GM19328 (cell line): ENCODE results near the gene MYO18B.

Experiments
- ATAC-seq: cut with Tn5 transposase; IDR thresholded peaks from one replicate; pipeline ENCODE4 v1.9.1; 2021; ENCODE audit warnings: mild to moderate bottlenecking, moderate library complexity; ENCODE audit not compliant: unreplicated experiment

Gene MYO18B

GRCh38 chr22:25770333-25770732 lies 28.3 kb downstream of the MYO18B start:
- ATAC-seq, result no peak

DNA sequence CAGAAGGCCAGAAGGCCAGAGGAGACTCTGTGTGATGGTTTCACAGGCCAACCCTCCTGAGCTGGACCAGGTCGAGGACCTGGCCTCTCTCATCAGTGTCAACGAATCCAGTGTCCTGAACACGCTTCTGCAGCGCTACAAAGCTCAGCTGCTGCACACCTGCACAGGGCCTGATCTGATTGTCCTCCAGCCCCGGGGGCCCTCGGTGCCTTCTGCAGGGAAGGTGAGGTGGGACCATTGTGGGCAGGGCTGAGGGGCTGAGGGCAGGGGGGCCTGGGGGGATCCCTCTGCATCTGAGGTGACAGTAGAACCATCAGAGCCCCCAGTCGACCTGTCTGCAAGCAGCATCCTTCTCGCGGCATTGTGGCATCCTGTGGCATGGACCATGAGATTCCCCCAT lies 30.3 kb downstream of the MYO18B start:
- no peak for ATAC-seq

DNA sequence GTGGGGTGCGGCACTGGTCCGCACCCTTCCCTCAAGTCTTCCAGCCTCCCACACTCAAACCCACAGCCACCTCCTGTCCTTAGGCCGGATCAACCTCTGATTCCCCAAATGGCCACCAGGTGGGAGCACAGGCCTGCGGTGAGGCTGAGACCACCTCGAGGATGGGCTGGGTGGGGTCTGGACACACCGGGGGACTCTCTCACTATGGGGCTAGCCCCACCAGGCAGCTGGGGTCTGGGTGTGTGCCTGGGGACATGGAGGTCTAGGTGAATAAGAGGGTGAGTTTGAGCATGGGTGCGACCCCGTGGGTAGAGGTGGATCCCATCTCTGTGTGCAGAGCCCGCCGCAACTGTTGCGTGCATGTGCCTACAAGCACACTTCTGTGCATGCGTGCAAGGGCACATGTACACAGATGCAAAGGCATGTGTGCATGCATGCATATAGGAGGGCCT lies 32.6 kb downstream of the MYO18B start:
- no peak for ATAC-seq

DNA sequence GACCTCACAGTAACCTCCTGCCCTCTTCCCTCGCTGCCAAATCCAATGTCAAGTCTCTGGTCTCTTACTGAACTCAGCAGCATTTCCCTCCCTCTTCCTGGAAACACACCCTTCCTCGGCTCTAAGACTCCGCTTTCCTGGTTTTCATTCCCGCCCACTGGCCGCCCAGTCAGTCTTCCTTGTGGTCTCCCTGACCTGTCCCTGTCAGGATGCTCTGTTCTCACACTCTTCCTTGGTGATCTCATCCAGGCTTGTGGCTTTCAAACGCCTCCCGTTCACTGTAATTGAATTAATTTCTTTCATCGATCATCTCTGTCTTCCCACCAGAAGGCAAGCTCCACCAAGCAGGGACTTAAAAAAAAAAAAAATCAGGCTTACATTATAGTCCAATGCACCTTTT lies 33.5 kb downstream of the MYO18B start:
- no peak for ATAC-seq

DNA sequence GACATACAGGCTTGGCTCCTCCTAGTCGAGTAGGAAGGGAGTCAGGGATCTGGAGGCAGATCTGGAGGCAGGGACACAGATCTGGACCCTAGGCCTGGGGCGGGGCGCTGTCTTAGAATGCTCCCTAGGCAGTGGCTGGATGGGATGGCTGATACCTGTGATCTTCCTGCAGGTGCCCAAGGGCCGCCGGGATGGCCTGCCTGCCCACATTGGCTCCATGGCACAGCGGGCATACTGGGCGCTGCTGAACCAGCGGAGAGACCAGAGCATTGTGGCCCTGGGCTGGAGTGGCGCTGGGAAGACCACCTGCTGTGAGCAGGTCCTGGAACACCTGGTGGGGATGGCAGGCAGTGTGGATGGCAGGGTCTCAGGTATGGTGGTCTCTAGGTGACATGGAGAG lies 35.4 kb downstream of the MYO18B start:
- no peak for ATAC-seq

DNA sequence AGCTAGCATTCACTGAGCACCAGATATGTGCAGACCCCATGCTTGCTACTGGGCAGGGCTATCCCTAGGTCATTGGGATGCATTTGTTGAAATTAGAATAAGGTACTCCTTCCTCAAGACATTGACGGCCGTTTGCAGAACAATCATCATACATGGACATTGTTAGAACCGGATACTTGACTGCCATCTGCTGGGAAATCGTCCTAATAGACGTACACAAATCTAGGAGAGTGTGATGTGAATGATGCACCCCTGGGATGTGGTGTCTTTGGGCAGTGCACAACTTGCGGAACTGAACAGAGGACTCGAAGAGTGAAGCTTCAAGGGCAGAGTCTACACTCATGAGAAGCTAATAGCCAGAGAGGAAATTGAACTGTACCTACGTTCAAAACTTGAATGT lies 35.9 kb downstream of the MYO18B start:
- no peak for ATAC-seq

DNA sequence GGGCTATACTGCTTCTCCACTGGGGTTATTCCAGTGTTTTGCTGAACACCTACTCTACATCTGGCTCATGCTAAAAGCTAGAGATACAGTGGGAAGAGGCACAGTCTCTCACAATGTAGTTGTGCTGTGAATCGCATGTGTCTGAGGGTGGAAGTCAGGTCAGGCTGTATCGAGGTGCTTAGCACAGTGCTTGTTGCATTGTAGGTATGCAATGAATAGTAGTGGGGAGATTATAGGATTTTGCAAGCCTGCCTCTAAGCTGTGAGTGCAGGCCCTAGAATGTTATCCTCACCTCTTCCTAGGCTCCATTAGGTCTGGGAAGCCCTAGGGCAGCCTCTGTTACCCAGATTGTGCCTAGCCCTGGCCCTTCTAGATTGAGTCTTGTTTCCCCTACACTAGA lies 37.4 kb downstream of the MYO18B start:
- ATAC-seq, result no peak

GRCh38 chr22:25779890-25780289 lies 37.9 kb downstream of the MYO18B start:
- ATAC-seq, result no peak

DNA sequence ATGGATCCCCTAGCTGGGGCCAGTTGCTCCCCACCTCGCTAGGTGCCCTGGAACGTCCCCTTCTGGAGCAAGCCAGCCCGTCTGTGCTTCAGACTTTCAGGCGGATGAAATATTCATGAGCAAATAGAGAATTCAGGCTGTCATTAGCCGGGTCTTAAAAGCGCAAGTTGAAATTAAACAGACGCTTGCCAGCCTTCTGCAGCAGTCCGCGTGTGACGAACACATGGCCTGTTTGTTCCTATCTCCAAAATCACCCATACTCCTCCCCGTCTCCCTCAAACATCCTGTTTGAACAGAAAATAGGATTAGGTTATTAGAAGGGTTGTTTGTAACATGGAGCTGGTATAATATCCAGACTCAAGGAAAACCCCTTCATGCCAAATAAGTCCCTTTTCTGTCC lies 38.7 kb downstream of the MYO18B start:
- no peak for ATAC-seq

DNA sequence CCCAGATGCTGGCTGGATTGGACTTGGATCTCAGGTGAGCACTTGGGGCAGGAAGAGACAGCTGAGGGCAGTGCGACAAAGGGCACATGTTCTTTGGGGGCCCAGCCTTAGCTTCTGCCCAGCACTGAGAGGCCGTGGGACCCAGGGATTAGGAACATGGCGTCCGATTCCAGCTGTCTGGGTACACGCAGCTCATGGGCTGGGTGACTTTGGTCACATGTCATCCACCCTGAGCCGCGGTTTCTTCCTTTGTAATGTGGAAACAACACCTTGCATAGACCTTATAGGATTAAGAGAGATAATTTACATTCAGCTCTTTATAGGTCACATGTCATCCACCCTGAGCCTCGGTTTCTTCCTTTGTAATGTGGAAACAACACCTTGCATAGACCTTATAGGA lies 39.8 kb downstream of the MYO18B start:
- no peak for ATAC-seq

DNA sequence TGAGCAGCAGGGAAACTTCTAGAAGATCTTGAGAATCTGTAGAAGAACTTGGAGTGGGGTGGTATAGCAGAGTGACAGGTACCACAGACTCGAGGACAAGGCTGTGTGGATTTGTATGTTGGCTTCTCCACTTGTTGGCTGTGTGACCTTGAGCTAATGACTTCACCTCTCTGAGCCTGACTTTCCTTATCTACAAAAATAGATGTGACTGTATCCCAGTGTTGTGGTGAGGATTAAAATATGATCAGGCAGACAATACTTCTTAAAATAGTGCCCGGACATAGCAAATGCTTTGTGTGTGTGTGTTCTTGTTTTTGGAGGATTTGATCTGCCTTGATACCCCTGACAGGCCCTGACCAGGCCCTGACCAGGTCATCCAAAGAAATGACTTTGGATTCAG lies 40.8 kb downstream of the MYO18B start:
- ATAC-seq, result no peak

- no peak for ATAC-seq
These were observed 41.9 kb downstream of the MYO18B start for GRCh38 chr22:25783856-25784255.

GRCh38 chr22:25786165-25786564 lies 44.2 kb downstream of the MYO18B start:
- no peak for ATAC-seq

GRCh38 chr22:25791556-25791955 lies 49.6 kb downstream of the MYO18B start:
- no peak for ATAC-seq

- no peak for ATAC-seq
These were observed 53.5 kb downstream of the MYO18B start for GRCh38 chr22:25795478-25795877.

- no peak for ATAC-seq
These were observed 55.7 kb downstream of the MYO18B start for GRCh38 chr22:25797498-25798290.

DNA sequence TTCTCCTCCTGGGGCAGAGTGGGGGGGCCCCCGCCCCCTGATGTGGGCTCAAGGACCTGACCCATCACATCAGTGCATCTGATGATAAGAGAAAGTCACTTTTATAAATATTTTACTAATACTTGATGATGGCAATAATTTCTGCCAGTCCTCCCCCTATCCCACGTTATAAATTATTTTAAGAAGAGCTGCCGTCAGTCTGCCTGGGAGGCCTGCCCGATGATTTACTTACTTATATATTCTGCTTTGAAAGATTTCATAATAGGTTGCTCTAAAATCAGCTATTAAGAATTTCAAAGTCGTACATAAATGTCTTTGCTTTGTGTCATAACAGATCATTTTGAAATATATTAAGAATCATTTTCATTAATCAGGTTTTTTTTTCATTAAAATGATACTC lies 58.8 kb downstream of the MYO18B start:
- no peak for ATAC-seq

DNA sequence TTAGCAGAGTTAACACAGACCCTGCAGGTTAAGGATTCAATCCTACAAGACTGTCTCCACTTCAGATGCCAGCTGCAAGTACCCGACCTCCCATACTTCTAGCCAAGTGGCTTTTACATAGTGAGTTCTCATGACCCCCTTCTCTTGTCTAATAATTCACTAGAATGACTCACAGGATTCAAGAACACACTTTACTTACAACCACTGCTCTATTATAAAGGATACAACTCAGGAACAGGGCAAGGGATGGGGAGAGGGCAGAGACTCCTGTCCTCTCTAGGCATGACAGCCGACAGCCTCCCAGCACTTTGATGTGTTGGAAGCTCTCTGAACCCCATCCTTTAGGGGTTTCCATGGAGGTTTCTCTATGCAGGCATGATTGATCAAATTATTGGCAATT lies 60.0 kb downstream of the MYO18B start:
- ATAC-seq, result no peak

DNA sequence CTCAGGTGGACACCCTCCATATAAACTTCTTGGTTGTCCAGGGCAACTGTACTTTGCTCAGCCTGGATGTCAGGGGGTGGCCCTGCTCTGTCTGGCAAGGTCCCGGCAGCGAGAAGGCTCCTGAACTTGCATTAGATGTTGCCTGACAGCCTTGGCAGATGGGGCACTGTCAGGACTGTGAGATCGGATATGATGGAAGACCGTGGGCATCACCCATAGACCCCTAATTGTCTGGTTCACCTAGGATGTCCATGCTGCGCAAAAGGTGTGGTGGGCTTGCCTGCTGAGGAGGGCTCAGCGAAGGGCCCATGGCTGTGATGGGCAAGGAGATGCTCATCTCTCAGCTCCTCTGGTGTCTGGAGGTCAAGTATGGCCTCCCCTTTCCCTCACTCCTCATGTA lies 62.7 kb downstream of the MYO18B start:
- no peak for ATAC-seq

GRCh38 chr22:25806579-25806978 lies 64.6 kb downstream of the MYO18B start:
- no peak for ATAC-seq

DNA sequence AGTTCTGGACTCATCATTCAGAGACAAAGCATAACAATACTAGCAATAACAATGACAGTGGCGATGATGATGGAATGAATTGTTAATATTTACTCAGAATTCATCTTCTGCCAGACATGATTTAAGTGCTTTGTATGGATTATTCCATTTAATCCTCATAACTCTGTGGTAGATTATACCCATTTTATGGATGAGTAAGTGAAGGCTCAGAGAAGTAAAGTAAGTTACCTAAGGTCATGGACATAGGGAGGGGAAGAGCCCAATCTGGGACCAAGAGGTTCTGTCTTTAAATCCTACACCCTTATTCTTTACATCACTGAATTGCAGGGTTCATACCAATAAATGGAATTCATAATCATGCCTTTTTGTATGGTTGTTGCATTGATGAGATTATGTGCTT lies 72.7 kb downstream of the MYO18B start:
- no peak for ATAC-seq

GRCh38 chr22:25815561-25815960 lies 73.6 kb downstream of the MYO18B start:
- ATAC-seq, result no peak

DNA sequence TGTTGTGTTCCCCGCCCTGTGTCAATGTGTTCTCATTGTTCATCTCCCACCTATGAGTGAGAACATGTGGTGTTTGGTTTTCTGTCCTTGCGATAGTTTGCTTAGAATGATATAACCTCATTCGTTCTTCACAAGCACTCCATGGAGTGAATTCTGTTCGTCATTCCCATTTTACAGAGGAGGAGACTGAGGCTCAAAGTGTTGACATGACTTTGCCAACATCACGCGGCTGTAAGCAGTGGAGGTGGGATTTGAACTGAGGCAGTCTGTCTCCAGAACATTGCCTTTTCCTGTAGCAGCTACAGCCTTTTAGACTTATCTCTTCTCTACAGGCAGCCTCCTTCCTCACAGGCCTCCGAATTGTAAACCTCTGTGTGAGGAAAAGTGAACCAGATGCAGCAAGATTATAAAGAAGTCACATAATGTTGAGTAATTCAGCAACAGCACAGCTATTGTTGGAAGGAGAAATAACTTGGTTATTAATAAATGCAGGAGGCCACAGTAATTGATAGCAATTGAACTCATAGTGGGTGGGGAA lies 74.6 kb downstream of the MYO18B start:
- no peak for ATAC-seq
